Gastrocnemius medialis (tissue), 4 donors: ENCODE measurements around the gene FNDC11. TPM values are rescaled to one million over a fixed set of nuclear protein-coding genes. Genes with fewer than 3 reads are reported as not detected.

Source experiments
- ATAC-seq, 2 donors: fragments of 150-250 bp; one replicate each; pipeline ENCODE4 v1.9.1; 2016
- DNase-seq, 2 donors: peaks; one replicate each; pipeline ENCODE4 v3.0.0-alpha.2; 2019
- H3K27ac ChIP-seq, 4 donors: fragments of 200-600 bp; sonication (generic); 1 replicate in 1 of 4; 2 replicates in 3 of 4; pipeline ENCODE4 v1.5.1; 2016 to 2018; ENCODE audit warnings: mild to moderate bottlenecking in 2 of 4, moderate library complexity in 1 of 4
- H3K27me3 ChIP-seq, 3 donors: fragments of 200-600 bp; sonication (generic) in 2 of 3; 1 replicate in 1 of 3; 2 replicates in 2 of 3; pipeline versions ENCODE4 v1.5.1 to v1.6.0; 2016 to 2019; ENCODE audit warnings: mild to moderate bottlenecking in 1 of 3, moderate library complexity in 1 of 3
- H3K36me3 ChIP-seq, 2 donors: fragments of 200-600 bp; sonication (generic) in 1 of 2; one replicate each; pipeline ENCODE4 v1.5.1; 2017 to 2018
- H3K4me1 ChIP-seq, 2 donors: fragments of 200-600 bp; sonication (generic) in 1 of 2; one replicate each; pipeline ENCODE4 v1.5.1; 2016 to 2017; ENCODE audit warnings: mild to moderate bottlenecking in 2 of 2
- H3K4me3 ChIP-seq, 4 donors: fragments of 200-600 bp; sonication (generic) in 3 of 4; 1 replicate in 1 of 4; 2 replicates in 3 of 4; pipeline ENCODE4 v1.5.1; 2016 to 2019; ENCODE audit warnings: mild to moderate bottlenecking in 2 of 4
- H3K9me3 ChIP-seq, 3 donors: fragments of 200-600 bp; sonication (generic) in 2 of 3; 1 replicate in 1 of 3; 2 replicates in 2 of 3; pipeline ENCODE4 v1.5.1; 2016 to 2019
- POLR2A ChIP-seq, 2 donors: fragments of 450-650 bp; IDR thresholded peaks; one replicate each; pipeline ENCODE4 v1.6.1; 2017; ENCODE audit warnings: antibody characterized with exemption in 2 of 2, mild to moderate bottlenecking in 2 of 2, moderate library complexity in 2 of 2
- in situ Hi-C, 4 donors: fragments of 200-750 bp; cut with MboI; loops; one replicate each; pipeline versions ENCODE4 v1.15.0 to v1.8.0; 2017; ENCODE audit warnings: low sequenced_read_pairs in 4 of 4
- intact Hi-C: fragments of 100-400 bp; cut with DNase I; formaldehyde crosslinking; loops from one replicate; pipeline ENCODE4 v1.15.1; 2023; ENCODE audit warnings: low total_unique reads
- total RNA-seq, 4 donors: library from RNA; depleted of rRNA; stranded (reverse); fragments of >200 nt; gene quantifications; one replicate each; pipeline versions ENCODE4 v1.1.0 to v1.2.3, GENCODE V29; 2016
- TF ChIP-seq, protein P1 (sequence below), 5 experiments: fragments of 450-650 bp in 3 of 5; fragments of 200-600 bp in 2 of 5; sonication (generic) in 2 of 5; IDR thresholded peaks in 4 of 5; conservative IDR thresholded peaks in 1 of 5; 1 replicate in 4 of 5; 2 replicates in 1 of 5; pipeline ENCODE4 v1.5.1; 2016 to 2019; ENCODE audit warnings: antibody characterized with exemption in 5 of 5, mild to moderate bottlenecking in 3 of 5, moderate library complexity in 3 of 5

Gene FNDC11
- total RNA-seq, 4 donors from 2014 or later = 0.13 TPM; not detected in 3

- H3K9me3 ChIP-seq = no peaks in the 10 kb centered on the region
- peak overlapping the region; percentile 85 to 92 (median 87) for H3K27ac ChIP-seq
- in situ Hi-C loops (no loop called here), intact Hi-C loops (loop anchor here (1.0 kb wide), 1 partner anchor 25 kb away; no protein-coding TSS in a partner anchor)
- H3K4me1 ChIP-seq = peaks cover 12 to 23% of the 10 kb centered on the region in 2 donors
- H3K27me3 ChIP-seq = no peaks in the 10 kb centered on the region
- peak overlapping the region; percentile 75 to 88 (median 85) for H3K4me3 ChIP-seq
- ATAC-seq = peak; percentile 40 to 43
- no peaks in the 10 kb centered on the region for H3K36me3 ChIP-seq
- DNase-seq = no peak
- no peak for TF ChIP-seq POLR2A (IDR thresholded peaks at IDR 0.05)
- TF ChIP-seq, protein P1, sequence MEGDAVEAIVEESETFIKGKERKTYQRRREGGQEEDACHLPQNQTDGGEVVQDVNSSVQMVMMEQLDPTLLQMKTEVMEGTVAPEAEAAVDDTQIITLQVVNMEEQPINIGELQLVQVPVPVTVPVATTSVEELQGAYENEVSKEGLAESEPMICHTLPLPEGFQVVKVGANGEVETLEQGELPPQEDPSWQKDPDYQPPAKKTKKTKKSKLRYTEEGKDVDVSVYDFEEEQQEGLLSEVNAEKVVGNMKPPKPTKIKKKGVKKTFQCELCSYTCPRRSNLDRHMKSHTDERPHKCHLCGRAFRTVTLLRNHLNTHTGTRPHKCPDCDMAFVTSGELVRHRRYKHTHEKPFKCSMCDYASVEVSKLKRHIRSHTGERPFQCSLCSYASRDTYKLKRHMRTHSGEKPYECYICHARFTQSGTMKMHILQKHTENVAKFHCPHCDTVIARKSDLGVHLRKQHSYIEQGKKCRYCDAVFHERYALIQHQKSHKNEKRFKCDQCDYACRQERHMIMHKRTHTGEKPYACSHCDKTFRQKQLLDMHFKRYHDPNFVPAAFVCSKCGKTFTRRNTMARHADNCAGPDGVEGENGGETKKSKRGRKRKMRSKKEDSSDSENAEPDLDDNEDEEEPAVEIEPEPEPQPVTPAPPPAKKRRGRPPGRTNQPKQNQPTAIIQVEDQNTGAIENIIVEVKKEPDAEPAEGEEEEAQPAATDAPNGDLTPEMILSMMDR (IDR thresholded peaks at IDR 0.05 in 4 of 5, conservative IDR thresholded peaks at IDR 0.05 in 1 of 5) = peak in 2 of 5 experiments; percentile 6 to 18
These were observed 32.9 kb upstream of the FNDC11 start for GRCh38 chr20:63520934-63521601.

DNA sequence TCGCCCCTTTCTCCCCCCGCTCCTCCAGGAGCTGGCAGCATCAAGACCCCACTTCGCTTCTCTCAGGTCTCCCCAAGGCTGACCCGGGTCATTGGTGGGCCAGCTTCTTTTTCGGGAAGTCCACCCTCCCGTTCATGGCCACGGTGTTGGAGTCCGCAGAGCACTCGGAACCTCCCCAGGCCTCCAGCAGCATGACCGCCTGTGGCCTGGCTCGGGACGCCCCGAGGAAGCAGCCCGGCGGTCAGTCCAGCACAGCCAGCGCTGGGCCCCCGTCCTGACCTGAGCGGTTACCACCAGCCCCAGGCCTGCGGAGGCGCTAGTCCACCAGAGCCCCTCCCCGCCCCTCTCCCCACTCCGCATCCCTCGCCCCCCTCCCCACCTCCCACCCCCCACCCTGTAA is 32.4 kb upstream of the FNDC11 start:
- H3K27me3 ChIP-seq = no peaks in the 10 kb centered on the region
- no peak overlapping the region for H3K27ac ChIP-seq
- ATAC-seq (no peak), DNase-seq (no peak)
- no peaks in the 10 kb centered on the region for H3K36me3 ChIP-seq
- H3K4me3 ChIP-seq = peak overlapping the region; percentile 75 to 88 (median 85)
- no peak for TF ChIP-seq POLR2A (IDR thresholded peaks at IDR 0.05)
- TF ChIP-seq, protein P1 (IDR thresholded peaks at IDR 0.05 in 4 of 5, conservative IDR thresholded peaks at IDR 0.05 in 1 of 5) = no peak
- no peaks in the 10 kb centered on the region for H3K9me3 ChIP-seq
- intact Hi-C loops (no loop called here), in situ Hi-C loops (no loop called here)
- peaks cover 12 to 23% of the 10 kb centered on the region in 2 donors for H3K4me1 ChIP-seq

DNA sequence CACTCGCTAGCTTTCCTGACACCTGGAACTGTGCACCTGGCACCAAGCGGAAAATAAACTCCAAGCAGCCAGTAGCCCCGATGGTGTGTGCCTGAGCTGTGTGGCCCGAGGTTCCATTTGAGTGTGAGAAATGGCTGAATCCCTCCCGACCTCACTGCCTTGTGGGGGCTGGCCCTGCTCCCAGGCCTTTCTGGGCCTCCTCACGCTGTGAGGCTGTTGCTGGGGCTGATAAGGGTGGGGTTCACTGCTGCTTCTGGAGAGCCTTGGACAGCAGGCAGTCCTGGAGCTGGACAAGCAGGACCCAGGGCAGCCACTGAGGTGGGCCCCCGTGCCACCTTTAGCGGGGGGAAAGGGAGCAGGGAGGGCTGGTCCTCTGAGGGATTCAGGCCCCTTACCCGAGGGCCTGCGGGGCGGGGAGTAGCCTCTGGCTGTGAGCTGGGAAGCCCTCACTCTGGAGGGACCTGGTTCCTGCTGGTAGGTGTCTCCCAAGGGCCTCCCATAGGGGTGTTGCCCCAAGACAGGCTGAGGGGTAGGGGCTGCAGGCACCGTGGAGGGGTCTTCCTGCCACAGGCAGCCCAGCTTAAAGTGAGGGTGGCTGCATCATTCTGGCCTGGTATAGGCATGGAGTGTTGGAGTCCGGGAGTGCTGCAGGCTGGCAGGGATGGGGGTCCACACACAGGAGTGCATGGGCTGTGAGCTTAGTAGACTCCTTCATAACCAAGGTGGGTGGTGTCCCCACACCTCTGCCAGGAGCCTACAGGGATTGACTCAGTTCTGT is 31.7 kb upstream of the FNDC11 start:
- Histone ChIP-seq H3K9me3 (no peaks in the 10 kb centered on the region), H3K36me3 (no peaks in the 10 kb centered on the region), H3K4me1 (peaks cover 12 to 23% of the 10 kb centered on the region in 2 donors), H3K4me3 (no peak overlapping the region), H3K27ac (no peak overlapping the region), H3K27me3 (no peaks in the 10 kb centered on the region)
- DNase-seq (no peak), ATAC-seq (no peak)
- in situ Hi-C loops = no loop called here
- intact Hi-C loops = no loop called here
- TF ChIP-seq, protein P1 (IDR thresholded peaks at IDR 0.05 in 4 of 5, conservative IDR thresholded peaks at IDR 0.05 in 1 of 5) = no peak
- no peak for TF ChIP-seq POLR2A (IDR thresholded peaks at IDR 0.05)

DNA sequence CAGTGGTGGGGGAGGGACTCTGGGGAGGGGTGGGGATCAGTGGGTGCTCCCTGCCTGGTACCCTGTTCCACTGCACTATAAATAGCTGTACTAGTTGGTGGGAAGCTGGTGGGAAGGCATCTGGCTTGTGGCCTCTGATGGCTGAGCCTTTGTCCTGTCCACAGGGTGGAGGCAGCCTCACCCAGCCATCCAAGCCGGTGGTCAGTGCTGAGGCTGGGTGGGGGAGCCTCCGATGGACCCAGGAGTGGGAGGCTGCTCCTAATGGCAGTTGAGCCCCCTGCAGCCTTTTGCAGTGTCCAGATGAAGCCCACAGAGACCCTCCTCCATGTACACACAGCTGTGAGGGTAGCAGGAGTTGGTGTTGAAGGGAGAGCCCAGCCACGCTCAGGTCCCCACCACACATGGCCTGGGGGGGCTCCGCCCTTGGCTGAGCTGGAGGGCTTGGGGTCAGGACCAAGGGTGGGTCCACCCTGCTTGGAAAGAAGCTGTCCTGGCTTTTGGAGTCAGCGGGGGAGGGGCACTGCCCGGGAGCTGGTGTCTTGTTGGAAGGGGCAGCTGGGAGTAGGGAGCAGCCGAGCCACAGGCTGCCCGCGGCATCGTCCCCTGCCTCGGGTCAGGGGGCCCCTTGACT is 30.9 kb upstream of the FNDC11 start:
- intact Hi-C loops = no loop called here
- DNase-seq (no peak), ATAC-seq (no peak)
- no peak overlapping the region for H3K4me3 ChIP-seq
- no peaks in the 10 kb centered on the region for H3K36me3 ChIP-seq
- no peaks in the 10 kb centered on the region for H3K27me3 ChIP-seq
- no peak overlapping the region for H3K27ac ChIP-seq
- in situ Hi-C loops = no loop called here
- TF ChIP-seq POLR2A (IDR thresholded peaks at IDR 0.05) = no peak
- TF ChIP-seq, protein P1 (IDR thresholded peaks at IDR 0.05 in 4 of 5, conservative IDR thresholded peaks at IDR 0.05 in 1 of 5) = no peak
- no peaks in the 10 kb centered on the region for H3K9me3 ChIP-seq
- H3K4me1 ChIP-seq = peaks cover 12 to 23% of the 10 kb centered on the region in 2 donors
